ENCODE results near the gene PRR14. TPM values are rescaled to one million over a fixed set of nuclear protein-coding genes. Genes with fewer than 3 reads are reported as not detected.

The PRR14 gene
- total RNA-seq, 4 donors from 2014 or later = 42.9 to 154 (median 85.5) TPM

DNA sequence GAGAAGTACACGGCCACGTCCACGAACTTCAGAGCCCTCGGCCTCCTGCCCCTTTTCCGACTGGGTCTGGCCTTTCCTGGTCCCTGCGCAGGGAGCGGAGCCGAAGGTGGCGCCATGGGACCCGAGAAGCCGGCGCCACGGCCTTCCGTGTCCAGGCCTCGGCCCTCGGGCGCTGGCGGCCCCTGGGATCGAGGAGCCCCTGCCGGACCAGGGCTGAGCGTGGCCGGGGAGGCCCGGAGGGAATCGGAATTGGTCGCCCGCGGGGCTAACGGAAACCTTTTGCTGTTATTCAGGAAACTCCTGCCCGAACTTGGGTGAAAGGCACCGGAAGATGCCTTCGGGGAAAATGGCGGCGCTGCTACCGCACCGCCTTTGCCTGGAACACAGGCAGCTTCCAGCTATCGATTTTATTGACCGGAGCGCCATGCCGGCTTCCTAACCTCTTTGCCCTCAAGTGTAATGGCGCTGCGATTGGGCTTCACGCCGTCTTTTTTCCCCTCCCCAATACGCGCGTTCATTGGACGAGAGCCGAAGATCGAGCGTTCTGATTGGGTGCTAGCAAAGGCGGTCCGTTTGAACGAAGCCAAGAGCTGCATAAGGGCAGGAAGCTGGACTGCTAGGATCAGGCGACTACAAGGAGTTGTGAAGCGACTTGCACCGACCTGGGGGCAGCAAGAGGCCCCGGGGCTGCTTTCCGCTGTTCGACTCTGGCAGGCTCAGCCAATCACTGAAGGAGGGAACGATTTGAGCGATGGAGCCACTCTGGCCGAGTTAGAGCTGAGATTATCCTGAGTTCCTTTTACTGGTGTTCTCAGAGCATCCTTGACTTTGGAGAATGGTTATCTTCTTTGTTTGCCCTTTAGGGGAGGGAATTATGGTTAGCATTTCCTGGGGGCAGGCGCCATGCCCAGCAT lies 40.6 kb upstream of the PRR14 start, which contains the start of gene ZNF689:
Gene ZNF689, minus strand, starts transcription at position 464 of the 914 bp plus-strand sequence. Its CDS starts 348 bp downstream, at position 116.
- Histone ChIP-seq H3K4me1 (peaks cover 5 to 23% (median 17%) of the 10 kb centered on the region in 4 donors), H3K4me3 (peak within 1 kb of the TSS; percentile 71 to 96 (median 89)), H3K36me3 (peaks cover 0 to 22% (median 0%) of the 10 kb centered on the region in 4 donors), H3K27me3 (no peaks in the 10 kb centered on the region), H3K9me3 (no peaks in the 10 kb centered on the region), H3K27ac (peak within 1 kb of the TSS; percentile 94 to 99 (median 98))
- TF ChIP-seq, protein P1, sequence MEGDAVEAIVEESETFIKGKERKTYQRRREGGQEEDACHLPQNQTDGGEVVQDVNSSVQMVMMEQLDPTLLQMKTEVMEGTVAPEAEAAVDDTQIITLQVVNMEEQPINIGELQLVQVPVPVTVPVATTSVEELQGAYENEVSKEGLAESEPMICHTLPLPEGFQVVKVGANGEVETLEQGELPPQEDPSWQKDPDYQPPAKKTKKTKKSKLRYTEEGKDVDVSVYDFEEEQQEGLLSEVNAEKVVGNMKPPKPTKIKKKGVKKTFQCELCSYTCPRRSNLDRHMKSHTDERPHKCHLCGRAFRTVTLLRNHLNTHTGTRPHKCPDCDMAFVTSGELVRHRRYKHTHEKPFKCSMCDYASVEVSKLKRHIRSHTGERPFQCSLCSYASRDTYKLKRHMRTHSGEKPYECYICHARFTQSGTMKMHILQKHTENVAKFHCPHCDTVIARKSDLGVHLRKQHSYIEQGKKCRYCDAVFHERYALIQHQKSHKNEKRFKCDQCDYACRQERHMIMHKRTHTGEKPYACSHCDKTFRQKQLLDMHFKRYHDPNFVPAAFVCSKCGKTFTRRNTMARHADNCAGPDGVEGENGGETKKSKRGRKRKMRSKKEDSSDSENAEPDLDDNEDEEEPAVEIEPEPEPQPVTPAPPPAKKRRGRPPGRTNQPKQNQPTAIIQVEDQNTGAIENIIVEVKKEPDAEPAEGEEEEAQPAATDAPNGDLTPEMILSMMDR (IDR thresholded peaks at IDR 0.05) = peak in 1 of 5 experiments; percentile 8
- peak; percentile 50 to 80 (median 80) for TF ChIP-seq POLR2AphosphoS5 (IDR thresholded peaks at IDR 0.05)
- no peak for TF ChIP-seq EP300 (IDR thresholded peaks at IDR 0.05; ENCODE audit: low read depth)
- peak; percentile 80 for TF ChIP-seq POLR2A (IDR thresholded peaks at IDR 0.05)
- 0 to 2% methylated on average over 6 to 41 of the region's 63 CpGs for WGBS, 2 donors (ENCODE audit: low coverage in 1 of 2)
- peak; percentile 96 for DNase-seq
- intact Hi-C loops (cut with DNase I; ENCODE audit: low total_unique reads) (no loop called here), in situ Hi-C loops (cut with MboI; ENCODE audit: low pct_ligation_motif_present in 1 of 4, low pct_unique_long_range_greater_than_20kb in 1 of 4, low sequenced_read_pairs in 3 of 4) (loop anchor here in 2 of 4 donors (10.0 kb wide), 2 partner anchors 165 to 175 kb away; partner anchors contain the start of genes DCTPP1 (in 1 of the 2) and SEPHS2 (in 1 of the 2))

DNA sequence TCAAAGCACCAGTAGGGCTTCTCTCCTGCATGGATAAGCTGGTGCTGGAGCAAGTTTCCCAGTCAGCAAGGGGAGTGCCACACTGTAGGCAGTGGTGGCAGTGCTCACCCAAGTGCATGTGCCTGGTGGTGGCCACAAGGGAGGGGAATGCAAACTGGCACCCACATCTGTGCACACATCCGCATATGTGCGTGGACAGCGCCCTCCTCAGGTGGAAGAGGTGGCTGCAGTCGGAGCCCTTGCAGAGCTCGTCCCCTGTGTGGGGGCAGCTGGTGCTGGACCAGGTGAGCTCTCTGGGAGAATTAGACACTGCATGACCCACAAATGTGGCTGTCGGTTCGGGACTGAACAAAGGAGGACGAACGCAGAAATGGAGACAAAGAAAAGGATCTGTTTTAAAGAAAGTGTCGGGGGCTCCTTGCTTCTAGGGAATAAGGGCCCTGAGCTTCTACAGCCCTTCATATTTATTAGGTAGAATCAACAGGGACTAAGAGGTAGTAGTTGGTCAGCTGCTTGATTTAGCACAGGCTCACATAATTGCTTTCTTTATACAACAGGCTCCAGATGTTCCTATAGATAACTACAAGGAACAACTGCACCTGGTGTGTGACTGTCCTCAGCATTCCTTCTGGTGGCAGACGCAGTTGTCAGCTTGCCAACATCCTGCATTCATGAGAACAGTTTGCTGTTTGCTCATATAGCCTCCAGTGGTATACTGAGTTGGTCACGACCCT lies 35.2 kb upstream of the PRR14 start:
- Histone ChIP-seq H3K9me3 (no peaks in the 10 kb centered on the region), H3K27ac (no peak overlapping the region), H3K27me3 (no peaks in the 10 kb centered on the region), H3K36me3 (no peaks in the 10 kb centered on the region), H3K4me3 (no peak overlapping the region), H3K4me1 (peaks cover 3 to 9% (median 4%) of the 10 kb centered on the region in 4 donors)
- in situ Hi-C loops (cut with MboI; ENCODE audit: low pct_ligation_motif_present in 1 of 4, low pct_unique_long_range_greater_than_20kb in 1 of 4, low sequenced_read_pairs in 3 of 4) (no loop called here), intact Hi-C loops (cut with DNase I; ENCODE audit: low total_unique reads) (no loop called here)
- 36 to 71% methylated on average over 1 to 12 of the region's 12 CpGs for WGBS, 2 donors (ENCODE audit: low coverage in 1 of 2)
- TF ChIP-seq, protein P1 (IDR thresholded peaks at IDR 0.05) = peak; percentile 40 to 92 (median 72)
- TF ChIP-seq POLR2AphosphoS5 (IDR thresholded peaks at IDR 0.05) (no peak), EP300 (IDR thresholded peaks at IDR 0.05; ENCODE audit: low read depth) (no peak)
- DNase-seq = peak; percentile 82

DNA sequence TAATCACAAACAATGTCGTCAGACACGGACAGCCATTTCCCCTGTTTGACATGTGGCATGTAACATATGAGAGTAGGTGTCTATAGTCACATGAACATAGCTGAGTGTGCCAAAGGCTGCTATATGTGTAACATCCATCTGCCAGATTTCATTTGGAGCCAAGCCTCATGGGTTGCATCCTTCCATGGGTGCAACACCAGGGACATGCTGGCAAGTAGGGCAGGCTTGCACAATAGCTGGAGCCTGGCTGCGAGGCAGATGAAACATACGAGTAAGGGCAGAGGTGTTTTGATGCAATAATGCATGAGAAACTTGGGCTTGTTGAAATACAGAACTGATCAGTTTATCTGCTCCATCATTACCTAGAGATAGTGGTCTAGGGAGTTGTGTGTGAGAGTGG lies 31.6 kb upstream of the PRR14 start:
- no peak for DNase-seq
- Histone ChIP-seq H3K27ac (no peak overlapping the region), H3K4me1 (peaks cover 0 to 6% (median 0%) of the 10 kb centered on the region in 4 donors), H3K9me3 (no peaks in the 10 kb centered on the region), H3K4me3 (no peak overlapping the region), H3K36me3 (no peaks in the 10 kb centered on the region), H3K27me3 (no peaks in the 10 kb centered on the region)
- TF ChIP-seq, protein P1 (IDR thresholded peaks at IDR 0.05) = no peak
- no peak for TF ChIP-seq EP300 (IDR thresholded peaks at IDR 0.05; ENCODE audit: low read depth)
- no peak for TF ChIP-seq POLR2AphosphoS5 (IDR thresholded peaks at IDR 0.05)
- no peak for TF ChIP-seq POLR2A (IDR thresholded peaks at IDR 0.05)
- intact Hi-C loops (cut with DNase I; ENCODE audit: low total_unique reads) = no loop called here
- WGBS, 2 donors (ENCODE audit: low coverage in 1 of 2) = 75 to 92% methylated on average over 4 of the region's 4 CpGs
- in situ Hi-C loops (cut with MboI; ENCODE audit: low pct_ligation_motif_present in 1 of 4, low pct_unique_long_range_greater_than_20kb in 1 of 4, low sequenced_read_pairs in 3 of 4) = no loop called here

DNA sequence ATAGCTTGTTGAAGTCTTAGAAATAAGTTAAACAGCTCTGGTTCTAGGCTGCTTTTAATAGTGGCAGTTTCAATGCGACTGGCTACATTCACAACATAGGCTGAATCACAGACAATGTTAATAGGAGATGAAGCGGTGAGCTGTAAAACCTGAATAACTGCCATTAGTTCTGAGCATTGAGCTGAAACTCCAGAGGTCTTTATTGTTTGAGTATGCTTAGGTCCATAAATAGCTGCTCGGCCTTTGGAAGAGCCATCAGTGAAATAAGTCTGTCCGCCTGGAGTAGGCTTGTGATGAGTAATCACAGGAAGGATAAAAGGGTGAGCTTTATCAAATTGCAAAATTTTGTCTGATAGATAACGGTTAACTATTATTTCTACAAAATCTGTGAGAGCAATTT lies 31.1 kb upstream of the PRR14 start:
- intact Hi-C loops (cut with DNase I; ENCODE audit: low total_unique reads) = loop anchor here (10.0 kb wide), 1 partner anchor 45 kb away; the partner anchor contains the start of gene ZNF688
- no peaks in the 10 kb centered on the region for H3K36me3 ChIP-seq
- WGBS, 2 donors (ENCODE audit: low coverage in 1 of 2) = 88 to 94% methylated on average over 3 to 5 of the region's 5 CpGs
- TF ChIP-seq, protein P1 (IDR thresholded peaks at IDR 0.05) = no peak
- TF ChIP-seq POLR2AphosphoS5 (IDR thresholded peaks at IDR 0.05) = no peak
- TF ChIP-seq POLR2A (IDR thresholded peaks at IDR 0.05) = no peak
- no peak for TF ChIP-seq EP300 (IDR thresholded peaks at IDR 0.05; ENCODE audit: low read depth)
- H3K9me3 ChIP-seq = no peaks in the 10 kb centered on the region
- no peak overlapping the region for H3K4me3 ChIP-seq
- no peak overlapping the region for H3K27ac ChIP-seq
- H3K4me1 ChIP-seq = peaks cover 0 to 6% (median 0%) of the 10 kb centered on the region in 4 donors
- DNase-seq = no peak
- in situ Hi-C loops (cut with MboI; ENCODE audit: low pct_ligation_motif_present in 1 of 4, low pct_unique_long_range_greater_than_20kb in 1 of 4, low sequenced_read_pairs in 3 of 4) = no loop called here
- no peaks in the 10 kb centered on the region for H3K27me3 ChIP-seq
